IPS DF 6.9 (cell line): ENCODE measurements around the gene OTX2.

ENCODE experiments used
- DNase-seq: peaks from one replicate; pipeline ENCODE4 v3.0.0-alpha.2; 2013; ENCODE audit warnings: low read depth, low spot score
- H3K27ac ChIP-seq: one replicate; pipeline ENCODE4 v1.5.1; 2013; ENCODE audit warnings: low read length, control low read depth
- H3K27me3 ChIP-seq: 2 replicates; pipeline ENCODE4 v1.6.1; 2013; ENCODE audit warnings: mild to moderate bottlenecking, low read length; ENCODE audit not compliant: control insufficient read depth, insufficient read depth
- H3K36me3 ChIP-seq: 2 replicates; pipeline ENCODE4 v1.6.1; 2013; ENCODE audit warnings: low read length; ENCODE audit not compliant: control insufficient read depth, insufficient read depth
- H3K4me1 ChIP-seq: 2 replicates; pipeline ENCODE4 v1.6.1; 2013; ENCODE audit warnings: low read length; ENCODE audit not compliant: control insufficient read depth, insufficient read depth
- H3K4me3 ChIP-seq: 2 replicates; pipeline ENCODE4 v1.5.1; 2013; ENCODE audit warnings: mild to moderate bottlenecking, low read length
- H3K9me3 ChIP-seq: 2 replicates; pipeline ENCODE4 v1.6.1; 2013; ENCODE audit warnings: low read length, inconsistent platforms; ENCODE audit not compliant: control insufficient read depth, insufficient read depth
- WGBS: extraction: QIAGEN DNeasy Blood & Tissue Kit; methylation state at CpG from one replicate; pipeline ENCODE4 v1.1.7; 2013; ENCODE audit warnings: mixed read lengths, missing lambda C conversion rate; ENCODE audit not compliant: insufficient read length, insufficient coverage; 5-methylcytosine and 5-hydroxymethylcytosine counted together

The OTX2 gene

DNA sequence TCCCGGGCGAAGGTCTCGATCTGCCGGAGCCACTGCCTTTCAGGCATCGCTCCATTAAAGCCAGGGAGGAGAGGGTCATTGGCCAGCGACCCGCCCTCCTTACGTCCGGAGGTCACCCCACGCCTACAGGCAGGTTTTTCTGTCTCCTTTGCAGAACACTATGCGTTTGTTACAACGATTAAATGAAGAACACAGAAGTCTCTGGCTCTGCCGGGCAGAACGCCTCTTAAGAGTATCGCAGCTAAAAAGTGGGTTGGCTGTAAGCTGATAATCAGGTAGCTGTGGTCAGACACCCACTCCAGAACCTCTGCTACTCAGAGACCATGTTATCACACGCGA, 15.0 kb downstream of the OTX2 start:
- no peak overlapping the region for H3K27ac ChIP-seq
- H3K36me3 ChIP-seq = no peaks in the 10 kb centered on the region; the same call in 1 of the 2 replicates
- no peaks in the 10 kb centered on the region for H3K9me3 ChIP-seq
- no CpG with 5 or more reads among the region's 17 CpGs for WGBS
- peaks cover 4% of the 10 kb centered on the region for H3K4me1 ChIP-seq
- peak overlapping the region; percentile 22; the same call in 1 of the 2 replicates for H3K4me3 ChIP-seq
- peaks cover 24% of the 10 kb centered on the region; the same call in 1 of the 2 replicates for H3K27me3 ChIP-seq
- DNase-seq = no peak

DNA sequence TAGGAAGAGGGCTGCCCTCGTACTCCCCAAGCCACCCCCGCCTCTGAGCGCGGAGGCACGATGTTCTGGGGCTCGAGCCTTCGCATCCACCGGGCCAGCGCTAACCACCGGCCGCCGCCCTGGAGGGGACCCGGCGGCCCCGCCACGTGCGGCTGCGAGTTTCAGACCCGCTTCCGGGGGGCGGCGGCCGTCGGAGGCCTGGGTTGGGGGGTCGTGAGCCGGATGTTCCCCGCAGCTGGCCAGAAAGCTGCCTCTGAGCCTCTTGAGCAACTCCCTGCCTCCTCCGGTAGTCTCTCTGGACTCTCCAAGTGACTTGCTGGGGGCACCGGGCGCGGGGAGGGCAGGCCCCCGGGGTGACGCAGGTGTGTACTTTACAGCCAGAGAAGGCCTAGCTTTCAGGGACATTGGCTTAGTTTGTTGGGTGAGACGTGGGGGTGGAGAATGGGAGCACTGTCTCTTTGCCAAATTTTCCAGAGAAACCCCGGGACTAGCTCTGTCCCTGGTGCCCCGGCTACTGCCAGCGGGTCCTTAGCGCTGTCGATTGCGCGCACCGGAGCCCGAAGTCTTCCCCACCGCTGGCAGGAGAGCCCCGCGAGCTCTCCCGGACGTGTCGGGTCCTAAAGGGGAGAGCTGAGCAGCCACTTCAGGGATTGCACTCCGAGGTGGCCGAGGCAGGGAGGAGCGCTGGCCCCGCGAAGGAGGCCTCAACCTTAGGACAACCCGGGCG, 15.6 kb downstream of the OTX2 start:
- WGBS = no CpG with 5 or more reads among the region's 56 CpGs

GRCh38 chr14:56794088-56794556, 16.2 kb downstream of the OTX2 start:
- no peaks in the 10 kb centered on the region for H3K9me3 ChIP-seq
- no peak for DNase-seq
- peaks cover 4% of the 10 kb centered on the region for H3K4me1 ChIP-seq
- no peak overlapping the region for H3K27ac ChIP-seq
- peak overlapping the region; percentile 22; the same call in 1 of the 2 replicates for H3K4me3 ChIP-seq
- no peaks in the 10 kb centered on the region; the same call in 1 of the 2 replicates for H3K36me3 ChIP-seq
- no CpG with 5 or more reads among the region's 33 CpGs for WGBS
- H3K27me3 ChIP-seq = peaks cover 24% of the 10 kb centered on the region; the same call in 1 of the 2 replicates

More for the DNA sequence above, 15.6 kb downstream of the OTX2 start:
- no peak for DNase-seq
- Histone ChIP-seq H3K9me3 (no peaks in the 10 kb centered on the region), H3K27ac (no peak overlapping the region), H3K27me3 (peaks cover 24% of the 10 kb centered on the region; the same call in 1 of the 2 replicates), H3K4me1 (peaks cover 4% of the 10 kb centered on the region), H3K4me3 (peak overlapping the region; percentile 22; the same call in 1 of the 2 replicates), H3K36me3 (no peaks in the 10 kb centered on the region; the same call in 1 of the 2 replicates)

- DNase-seq = no peak
- no peaks in the 10 kb centered on the region for H3K9me3 ChIP-seq
- WGBS = no CpG with 5 or more reads among the region's 1 CpG
- H3K27ac ChIP-seq = no peak overlapping the region
- no peaks in the 10 kb centered on the region for H3K36me3 ChIP-seq
- H3K4me1 ChIP-seq = no peaks in the 10 kb centered on the region
- no peak overlapping the region for H3K4me3 ChIP-seq
- H3K27me3 ChIP-seq = peaks cover 5% of the 10 kb centered on the region; the same call in 1 of the 2 replicates
These were observed 20.3 kb downstream of the OTX2 start for GRCh38 chr14:56789955-56790354.

DNA sequence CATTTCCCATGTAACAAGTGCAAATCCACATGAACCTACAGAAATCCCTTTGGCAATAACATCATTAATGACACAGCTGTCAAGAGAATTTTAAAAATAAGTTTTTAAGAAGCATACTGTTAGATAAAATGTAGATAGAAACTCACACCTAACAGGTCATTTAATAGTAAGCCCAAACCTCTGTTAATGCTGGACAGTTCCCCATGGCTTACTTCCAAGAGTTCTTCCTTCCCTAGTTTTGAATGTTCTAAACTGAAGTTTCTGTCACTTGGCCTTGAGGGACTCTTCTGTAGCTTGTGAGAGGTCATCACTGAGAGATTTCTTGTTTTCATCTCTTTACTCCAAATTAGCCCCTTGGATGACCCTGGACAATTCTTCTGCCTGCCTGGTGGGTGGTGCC, 22.7 kb downstream of the OTX2 start:
- Histone ChIP-seq H3K9me3 (no peaks in the 10 kb centered on the region), H3K4me1 (no peaks in the 10 kb centered on the region), H3K27ac (no peak overlapping the region), H3K4me3 (no peak overlapping the region), H3K36me3 (no peaks in the 10 kb centered on the region), H3K27me3 (no peaks in the 10 kb centered on the region)
- no peak for DNase-seq

GRCh38 chr14:56782711-56783110, 27.6 kb downstream of the OTX2 start:
- no peak for DNase-seq
- no peaks in the 10 kb centered on the region for H3K27me3 ChIP-seq
- H3K4me1 ChIP-seq = no peaks in the 10 kb centered on the region
- H3K9me3 ChIP-seq = no peaks in the 10 kb centered on the region
- WGBS = no CpG with 5 or more reads among the region's 1 CpG
- no peak overlapping the region for H3K4me3 ChIP-seq
- no peak overlapping the region for H3K27ac ChIP-seq
- no peaks in the 10 kb centered on the region for H3K36me3 ChIP-seq

- WGBS = no CpG with 5 or more reads among the region's 6 CpGs
- Histone ChIP-seq H3K36me3 (no peaks in the 10 kb centered on the region), H3K4me1 (no peaks in the 10 kb centered on the region), H3K9me3 (no peaks in the 10 kb centered on the region), H3K27ac (no peak overlapping the region), H3K4me3 (no peak overlapping the region), H3K27me3 (no peaks in the 10 kb centered on the region)
- DNase-seq = no peak
These were observed 35.8 kb downstream of the OTX2 start for GRCh38 chr14:56774503-56774902.

DNA sequence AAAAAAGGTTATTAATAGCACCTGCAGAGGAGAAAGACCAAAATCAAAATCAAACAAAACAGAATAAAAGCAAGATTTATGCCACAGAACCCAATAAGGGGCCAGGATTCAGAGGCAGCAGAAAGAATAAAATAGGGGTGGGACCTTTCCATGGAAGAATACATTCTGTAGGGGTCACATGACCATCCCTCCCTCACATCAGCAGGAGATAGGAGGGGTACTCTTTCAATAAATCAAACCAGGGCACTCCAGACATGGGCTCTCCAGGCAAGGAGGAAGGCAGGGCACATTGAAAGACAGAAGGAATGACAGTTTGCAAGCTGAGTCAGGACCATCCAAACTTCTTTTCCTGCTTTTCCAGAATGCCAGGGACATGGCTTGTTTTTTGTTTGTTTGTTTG, 39.8 kb downstream of the OTX2 start:
- Histone ChIP-seq H3K27me3 (no peaks in the 10 kb centered on the region), H3K4me1 (no peaks in the 10 kb centered on the region), H3K27ac (no peak overlapping the region), H3K4me3 (no peak overlapping the region), H3K9me3 (no peaks in the 10 kb centered on the region), H3K36me3 (no peaks in the 10 kb centered on the region)
- DNase-seq = no peak

GRCh38 chr14:56760164-56760914, 49.9 kb downstream of the OTX2 start:
- Histone ChIP-seq H3K27me3 (no peaks in the 10 kb centered on the region), H3K4me3 (no peak overlapping the region), H3K4me1 (0 out of 2 replicates have a peak, but pooled peaks cover 2% of the 10 kb centered on the region), H3K36me3 (no peaks in the 10 kb centered on the region), H3K27ac (no peak overlapping the region), H3K9me3 (no peaks in the 10 kb centered on the region)
- WGBS = no CpG with 5 or more reads among the region's 6 CpGs
- DNase-seq = no peak

DNA sequence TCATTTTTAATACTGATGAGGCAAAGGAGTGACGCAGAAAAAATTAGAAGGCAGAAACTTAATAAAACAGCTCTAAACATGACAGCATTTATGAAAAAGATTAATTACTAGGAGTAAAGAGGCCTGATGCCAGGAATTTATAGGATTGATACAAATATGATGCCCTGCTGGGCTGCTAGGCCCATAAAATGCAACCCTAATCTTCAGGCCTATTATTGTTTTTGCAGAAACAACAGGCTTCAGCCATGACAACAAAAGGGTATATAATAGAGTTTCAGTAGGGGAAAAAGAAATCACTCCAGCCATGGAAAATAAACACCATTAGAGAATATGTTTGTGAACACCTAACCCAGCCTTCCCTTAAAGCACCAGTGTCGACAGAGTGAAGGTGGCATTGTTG, 50.6 kb downstream of the OTX2 start:
- no CpG with 5 or more reads among the region's 2 CpGs for WGBS
- H3K36me3 ChIP-seq = no peaks in the 10 kb centered on the region
- no peak overlapping the region for H3K4me3 ChIP-seq
- 0 out of 2 replicates have a peak, but pooled peaks cover 2% of the 10 kb centered on the region for H3K4me1 ChIP-seq
- no peaks in the 10 kb centered on the region for H3K27me3 ChIP-seq
- no peaks in the 10 kb centered on the region for H3K9me3 ChIP-seq
- no peak for DNase-seq
- no peak overlapping the region for H3K27ac ChIP-seq
